Measurements from ENCODE around the gene KCNIP1.
A peak's percentile ranks its signal among the peaks of the same experiment; 100 is the strongest.

KCNIP1 gene

DNA sequence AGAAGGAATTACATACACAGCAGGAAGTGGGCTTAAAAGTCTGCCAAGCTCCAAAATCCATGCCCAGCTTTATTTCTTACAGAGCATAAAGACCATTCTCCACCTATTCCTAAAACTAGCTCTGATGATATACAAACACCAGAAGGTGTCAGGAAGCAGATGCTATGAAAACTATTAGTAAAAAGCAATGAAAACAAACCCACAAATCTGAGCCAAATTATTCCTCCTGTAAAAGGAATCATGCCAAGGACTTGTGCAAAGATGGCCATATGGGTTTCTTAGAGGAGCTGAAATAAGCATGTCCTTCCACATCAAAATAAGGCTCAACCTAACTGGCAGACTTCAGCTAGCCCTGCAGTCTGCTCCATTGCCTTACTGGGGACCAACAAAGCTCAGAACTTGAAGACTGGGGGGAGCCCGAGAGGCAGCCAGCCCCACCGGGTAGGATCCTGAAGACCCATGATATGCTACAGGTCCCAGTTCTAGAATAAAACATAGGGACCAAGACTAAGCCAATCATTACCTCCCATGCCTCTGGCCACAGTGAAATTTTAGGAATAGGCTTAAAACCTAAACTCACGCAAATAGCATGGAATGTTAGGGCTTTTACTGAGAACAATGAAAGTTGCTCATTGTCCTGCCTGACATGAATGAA, 236.9 kb downstream of the KCNIP1 start:
- Histone ChIP-seq H3K4me2 (ENCODE audit: low read length) (no peak overlapping the region), H2AK5ac (ENCODE audit: low read length) (no peak overlapping the region), H2BK15ac (replicated peaks; ENCODE audit: low read depth) (no peak overlapping the region), H4K8ac (ENCODE audit: low read depth, low read length) (no peak overlapping the region), H3K4ac (ENCODE audit: low read depth, low read length) (no peak overlapping the region), H3K4me1 (ENCODE audit: control insufficient read depth, low read depth, low read length) (peaks cover 13% of the 10 kb centered on the region), H2BK120ac (ENCODE audit: low read depth, low read length) (no peak overlapping the region), H4K5ac (ENCODE audit: low read length) (no peak overlapping the region), H3K4me3 (ENCODE audit: low read length) (no peak overlapping the region), H3K79me2 (ENCODE audit: control insufficient read depth, insufficient read depth, low read length) (no peaks in the 10 kb centered on the region), H3K9ac (ENCODE audit: low read length) (no peak overlapping the region), H3K36me3 (ENCODE audit: control insufficient read depth, insufficient read depth, low read length) (no peaks in the 10 kb centered on the region), H3K27me3 (ENCODE audit: insufficient read depth, low read length, poor library complexity) (no peaks in the 10 kb centered on the region), H3K18ac (ENCODE audit: low read length) (no peak overlapping the region), H3K27ac (ENCODE audit: low read depth, low read length) (no peak overlapping the region), H2BK5ac (ENCODE audit: low read length) (no peak overlapping the region), H3K79me1 (ENCODE audit: low read length) (no peaks in the 10 kb centered on the region), H3K56ac (ENCODE audit: low read length) (no peak overlapping the region), H3K23ac (ENCODE audit: low read length) (no peak overlapping the region)
- no peak for DNase-seq
- no CpG with 5 or more reads among the region's 3 CpGs for WGBS (ENCODE audit: extremely low coverage, insufficient coverage, low lambda C conversion rate)

DNA sequence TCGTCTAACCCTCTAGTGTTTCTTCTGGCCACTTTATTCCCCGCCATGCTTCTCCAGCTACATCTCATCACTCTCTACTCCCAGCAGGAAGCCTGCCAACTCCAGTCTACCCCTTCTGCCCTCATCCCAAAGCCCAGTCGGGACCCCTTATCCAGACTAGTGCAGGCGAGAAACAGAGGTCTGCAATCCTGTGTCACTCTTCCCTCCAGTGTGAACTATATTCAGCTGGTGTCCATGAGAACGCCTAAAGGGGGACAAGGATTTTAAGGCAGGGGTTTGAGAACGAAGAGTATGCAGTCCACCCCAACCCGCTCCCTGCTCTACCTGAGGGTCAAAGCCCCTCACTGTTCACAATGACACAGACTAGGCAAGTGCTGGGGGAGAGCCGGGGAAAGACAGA, 238.0 kb downstream of the KCNIP1 start:
- Histone ChIP-seq H4K5ac (ENCODE audit: low read length) (no peak overlapping the region), H3K4me1 (ENCODE audit: control insufficient read depth, low read depth, low read length) (peaks cover 12% of the 10 kb centered on the region), H3K4me3 (ENCODE audit: low read length) (no peak overlapping the region), H3K27me3 (ENCODE audit: insufficient read depth, low read length, poor library complexity) (no peaks in the 10 kb centered on the region), H3K9ac (ENCODE audit: low read length) (no peak overlapping the region), H3K79me1 (ENCODE audit: low read length) (no peaks in the 10 kb centered on the region), H3K18ac (ENCODE audit: low read length) (no peak overlapping the region), H4K8ac (ENCODE audit: low read depth, low read length) (no peak overlapping the region), H3K36me3 (ENCODE audit: control insufficient read depth, insufficient read depth, low read length) (no peaks in the 10 kb centered on the region), H3K23ac (ENCODE audit: low read length) (no peak overlapping the region), H2BK120ac (ENCODE audit: low read depth, low read length) (no peak overlapping the region), H3K27ac (ENCODE audit: low read depth, low read length) (no peak overlapping the region), H2BK5ac (ENCODE audit: low read length) (no peak overlapping the region), H2AK5ac (ENCODE audit: low read length) (no peak overlapping the region), H3K56ac (ENCODE audit: low read length) (no peak overlapping the region), H3K79me2 (ENCODE audit: control insufficient read depth, insufficient read depth, low read length) (no peaks in the 10 kb centered on the region), H3K4ac (ENCODE audit: low read depth, low read length) (no peak overlapping the region), H2BK15ac (replicated peaks; ENCODE audit: low read depth) (no peak overlapping the region), H3K4me2 (ENCODE audit: low read length) (no peak overlapping the region)
- WGBS (ENCODE audit: extremely low coverage, insufficient coverage, low lambda C conversion rate) = no CpG with 5 or more reads among the region's 8 CpGs
- DNase-seq = no peak

DNA sequence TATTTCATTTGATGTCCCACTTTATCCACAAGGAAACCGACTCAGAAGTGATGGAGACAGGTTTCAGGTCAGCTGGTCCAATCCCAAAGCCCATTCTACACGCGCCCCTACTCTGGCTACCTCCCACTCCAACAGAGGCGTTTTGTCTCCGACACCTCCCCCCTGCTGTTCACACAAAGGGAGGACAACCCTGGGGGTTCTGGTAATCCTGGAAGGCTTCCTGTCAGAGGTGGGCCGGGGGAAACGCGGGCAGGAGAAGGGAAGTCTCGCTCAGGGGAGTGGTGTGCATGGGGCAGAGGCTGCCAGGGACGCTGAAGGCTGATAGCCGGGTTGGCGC, 240.0 kb downstream of the KCNIP1 start:
- H3K79me2 ChIP-seq (ENCODE audit: control insufficient read depth, insufficient read depth, low read length) = no peaks in the 10 kb centered on the region
- no peak for DNase-seq
- H3K27ac ChIP-seq (ENCODE audit: low read depth, low read length) = no peak overlapping the region
- H3K9ac ChIP-seq (ENCODE audit: low read length) = no peak overlapping the region
- H2BK15ac ChIP-seq (replicated peaks; ENCODE audit: low read depth) = no peak overlapping the region
- no peak overlapping the region for H3K23ac ChIP-seq (ENCODE audit: low read length)
- H3K56ac ChIP-seq (ENCODE audit: low read length) = no peak overlapping the region
- H3K4ac ChIP-seq (ENCODE audit: low read depth, low read length) = no peak overlapping the region
- no peak overlapping the region for H3K4me3 ChIP-seq (ENCODE audit: low read length)
- no peak overlapping the region for H4K8ac ChIP-seq (ENCODE audit: low read depth, low read length)
- no peaks in the 10 kb centered on the region for H3K36me3 ChIP-seq (ENCODE audit: control insufficient read depth, insufficient read depth, low read length)
- no peak overlapping the region for H3K4me2 ChIP-seq (ENCODE audit: low read length)
- H3K27me3 ChIP-seq (ENCODE audit: insufficient read depth, low read length, poor library complexity) = no peaks in the 10 kb centered on the region
- H3K79me1 ChIP-seq (ENCODE audit: low read length) = no peaks in the 10 kb centered on the region
- H3K18ac ChIP-seq (ENCODE audit: low read length) = no peak overlapping the region
- no peak overlapping the region for H2BK5ac ChIP-seq (ENCODE audit: low read length)
- WGBS (ENCODE audit: extremely low coverage, insufficient coverage, low lambda C conversion rate) = no CpG with 5 or more reads among the region's 12 CpGs
- H3K4me1 ChIP-seq (ENCODE audit: control insufficient read depth, low read depth, low read length) = peaks cover 6% of the 10 kb centered on the region
- no peak overlapping the region for H4K5ac ChIP-seq (ENCODE audit: low read length)
- no peak overlapping the region for H2BK120ac ChIP-seq (ENCODE audit: low read depth, low read length)
- H2AK5ac ChIP-seq (ENCODE audit: low read length) = no peak overlapping the region

DNA sequence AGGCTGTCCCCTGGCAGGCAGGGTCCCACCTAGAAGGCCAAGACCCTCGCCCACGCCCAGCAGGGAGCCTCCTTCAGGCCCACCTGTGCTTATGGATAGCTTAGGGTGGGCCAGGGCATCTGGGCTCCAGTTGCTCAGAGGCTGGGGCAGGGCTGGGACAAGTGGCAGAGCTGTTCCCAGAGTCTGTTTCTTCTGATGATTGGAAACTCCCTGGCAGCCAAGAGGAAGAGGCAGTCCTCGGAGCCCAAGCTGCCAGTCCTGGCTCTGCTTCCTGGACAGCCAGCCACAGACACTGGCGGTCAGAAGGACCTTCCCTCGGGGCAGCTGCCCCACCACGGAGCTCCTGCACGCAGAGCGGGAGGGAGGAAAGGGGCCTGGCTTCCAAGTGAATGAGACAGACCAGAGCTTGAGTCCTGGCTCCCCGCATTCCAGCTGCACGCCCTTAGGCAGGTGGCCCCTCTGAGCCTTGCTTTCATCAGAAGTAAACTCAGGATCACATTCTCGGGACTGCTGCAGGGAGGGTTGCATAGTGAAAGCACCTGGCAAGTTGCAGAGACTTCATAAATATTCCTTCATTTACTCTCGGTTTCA, 241.8 kb downstream of the KCNIP1 start:
- Histone ChIP-seq H3K4me3 (ENCODE audit: low read length) (no peak overlapping the region), H4K8ac (ENCODE audit: low read depth, low read length) (no peak overlapping the region), H2AK5ac (ENCODE audit: low read length) (no peak overlapping the region), H3K36me3 (ENCODE audit: control insufficient read depth, insufficient read depth, low read length) (no peaks in the 10 kb centered on the region), H2BK15ac (replicated peaks; ENCODE audit: low read depth) (no peak overlapping the region), H3K18ac (ENCODE audit: low read length) (no peak overlapping the region), H3K27me3 (ENCODE audit: insufficient read depth, low read length, poor library complexity) (no peaks in the 10 kb centered on the region), H3K79me1 (ENCODE audit: low read length) (no peaks in the 10 kb centered on the region), H3K4me1 (ENCODE audit: control insufficient read depth, low read depth, low read length) (peaks cover 2% of the 10 kb centered on the region), H3K23ac (ENCODE audit: low read length) (no peak overlapping the region), H3K4me2 (ENCODE audit: low read length) (no peak overlapping the region), H3K79me2 (ENCODE audit: control insufficient read depth, insufficient read depth, low read length) (no peaks in the 10 kb centered on the region), H2BK120ac (ENCODE audit: low read depth, low read length) (no peak overlapping the region), H3K9ac (ENCODE audit: low read length) (peak overlapping the region; percentile 33), H3K4ac (ENCODE audit: low read depth, low read length) (no peak overlapping the region), H2BK5ac (ENCODE audit: low read length) (no peak overlapping the region), H4K5ac (ENCODE audit: low read length) (no peak overlapping the region), H3K56ac (ENCODE audit: low read length) (peak overlapping the region; percentile 50), H3K27ac (ENCODE audit: low read depth, low read length) (peak overlapping the region; percentile 41)
- DNase-seq = peak; percentile 93
- no CpG with 5 or more reads among the region's 12 CpGs for WGBS (ENCODE audit: extremely low coverage, insufficient coverage, low lambda C conversion rate)

DNA sequence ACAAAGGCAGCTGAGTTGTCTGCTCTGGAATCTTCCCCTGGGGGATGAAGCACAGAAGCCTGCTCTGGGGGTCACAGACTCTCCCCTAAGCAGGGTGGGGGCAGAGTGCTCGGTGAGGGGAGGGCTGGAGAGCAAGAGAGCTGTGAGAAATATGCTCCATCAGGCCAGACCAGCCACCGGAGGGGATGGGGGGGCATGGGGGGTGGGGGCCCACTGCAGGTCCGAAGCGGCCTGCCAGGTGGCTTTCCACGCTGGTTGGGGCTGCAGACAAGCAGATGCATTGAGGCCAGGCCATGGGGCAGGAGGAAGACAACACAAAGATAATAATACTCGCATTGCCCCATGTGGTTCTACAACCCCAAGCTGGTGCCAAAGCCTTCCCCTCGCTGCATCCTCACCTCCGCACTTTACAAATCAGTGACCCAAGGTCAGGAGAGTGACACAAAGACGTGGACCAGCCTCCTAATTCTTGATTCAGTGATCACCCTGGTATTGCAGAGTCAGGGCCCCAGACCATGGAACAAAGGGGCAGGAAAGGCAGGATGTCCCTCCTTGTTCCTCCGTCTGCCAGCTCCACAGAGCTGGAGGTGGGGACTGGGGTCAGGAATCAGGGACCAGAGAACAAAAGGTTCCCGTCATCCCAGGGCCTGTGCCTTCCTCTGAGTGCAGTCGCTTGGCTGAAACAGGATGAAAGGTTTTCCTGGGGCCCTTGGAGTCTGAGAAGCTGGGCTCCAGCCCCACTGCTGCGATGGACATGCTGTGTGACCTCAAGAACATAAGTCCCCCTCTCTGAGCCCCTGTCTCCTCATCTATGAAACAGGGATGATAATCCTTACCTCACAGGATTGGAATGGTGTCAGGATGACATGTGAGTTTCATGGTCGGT, 242.5 kb downstream of the KCNIP1 start:
- DNase-seq = peak; percentile 64
- no CpG with 5 or more reads among the region's 14 CpGs for WGBS (ENCODE audit: extremely low coverage, insufficient coverage, low lambda C conversion rate)

More for the DNA sequence above, 242.5 kb downstream of the KCNIP1 start:
- H3K79me1 ChIP-seq (ENCODE audit: low read length) = no peaks in the 10 kb centered on the region
- no peak overlapping the region for H2AK5ac ChIP-seq (ENCODE audit: low read length)
- peak overlapping the region; percentile 50 for H3K4ac ChIP-seq (ENCODE audit: low read depth, low read length)
- no peak overlapping the region for H4K5ac ChIP-seq (ENCODE audit: low read length)
- no peaks in the 10 kb centered on the region for H3K27me3 ChIP-seq (ENCODE audit: insufficient read depth, low read length, poor library complexity)
- H3K56ac ChIP-seq (ENCODE audit: low read length) = peak overlapping the region; percentile 22
- H4K8ac ChIP-seq (ENCODE audit: low read depth, low read length) = no peak overlapping the region
- no peak overlapping the region for H3K4me2 ChIP-seq (ENCODE audit: low read length)
- no peak overlapping the region for H2BK15ac ChIP-seq (replicated peaks; ENCODE audit: low read depth)
- no peak overlapping the region for H3K9ac ChIP-seq (ENCODE audit: low read length)
- H3K27ac ChIP-seq (ENCODE audit: low read depth, low read length) = peak overlapping the region; percentile 40
- no peaks in the 10 kb centered on the region for H3K79me2 ChIP-seq (ENCODE audit: control insufficient read depth, insufficient read depth, low read length)
- no peaks in the 10 kb centered on the region for H3K36me3 ChIP-seq (ENCODE audit: control insufficient read depth, insufficient read depth, low read length)
- peak overlapping the region; percentile 15 for H3K23ac ChIP-seq (ENCODE audit: low read length)
- peaks cover 2% of the 10 kb centered on the region for H3K4me1 ChIP-seq (ENCODE audit: control insufficient read depth, low read depth, low read length)
- H3K4me3 ChIP-seq (ENCODE audit: low read length) = no peak overlapping the region
- H2BK120ac ChIP-seq (ENCODE audit: low read depth, low read length) = no peak overlapping the region
- H2BK5ac ChIP-seq (ENCODE audit: low read length) = no peak overlapping the region
- H3K18ac ChIP-seq (ENCODE audit: low read length) = no peak overlapping the region
